HepG2 (cell line): ENCODE results near the gene PGA4. TPM values are rescaled to one million over a fixed set of nuclear protein-coding genes. Genes with fewer than 3 reads are reported as not detected.
A peak's percentile ranks its signal among the peaks of the same experiment; 100 is the strongest.

Source experiments
- ARID2 ChIP-seq: sonication (generic); formaldehyde crosslinking; IDR thresholded peaks from 2 replicates; pipeline ENCODE4 v1.8.1; 2022; ENCODE audit warnings: mild to moderate bottlenecking, missing genetic modification reagents, borderline replicate concordance
- BCL6 ChIP-seq: IDR thresholded peaks from 2 replicates; pipeline ENCODE4 v1.6.1; 2016; ENCODE audit warnings: missing genetic modification reagents, missing compliant biosample characterization
- JDP2 ChIP-seq: sonication (generic); formaldehyde crosslinking; IDR thresholded peaks from 2 replicates; pipeline ENCODE4 v1.8.1; 2022; ENCODE audit warnings: missing genetic modification reagents, borderline replicate concordance
- KDM6A ChIP-seq: IDR thresholded peaks from 2 replicates; pipeline ENCODE4 v1.6.1; 2016; ENCODE audit warnings: low read depth
- KIAA2018 ChIP-seq: sonication (generic); formaldehyde crosslinking; IDR thresholded peaks from 2 replicates; pipeline ENCODE4 v1.5.0; 2020; ENCODE audit warnings: mild to moderate bottlenecking, missing genetic modification reagents, borderline replicate concordance
- KLF13 ChIP-seq: sonication (generic); formaldehyde crosslinking; IDR thresholded peaks from 2 replicates; pipeline ENCODE4 v1.4.0; 2020; ENCODE audit warnings: mild to moderate bottlenecking, missing genetic modification reagents
- KLF9 ChIP-seq: IDR thresholded peaks from 2 replicates; pipeline ENCODE4 v1.6.1; 2016; ENCODE audit warnings: low read depth
- NCOR1 ChIP-seq: fragments of 200-600 bp; sonication (generic); IDR thresholded peaks from 2 replicates; pipeline ENCODE4 v1.7.0; 2017; ENCODE audit warnings: antibody characterized with exemption, low read length, borderline replicate concordance
- RAD51 ChIP-seq: fragments of 450-650 bp; IDR thresholded peaks from 2 replicates; pipeline ENCODE4 v1.6.1; 2016; ENCODE audit warnings: borderline replicate concordance
- RBAK ChIP-seq: sonication (generic); formaldehyde crosslinking; IDR thresholded peaks from 2 replicates; pipeline ENCODE4 v1.5.1; 2020; ENCODE audit warnings: mild to moderate bottlenecking, missing genetic modification reagents
- TCF12 ChIP-seq, 2 experiments: fragments of 450-650 bp in 1 of 2; sonication (generic) in 1 of 2; formaldehyde crosslinking in 1 of 2; IDR thresholded peaks; 2 replicates each; pipeline versions ENCODE4 v1.6.1 to v1.8.0; 2017 to 2022; ENCODE audit warnings: antibody characterized with exemption in 1 of 2, mild to moderate bottlenecking in 1 of 2, missing genetic modification reagents in 1 of 2, moderate library complexity in 1 of 2
- TGIF2 ChIP-seq: IDR thresholded peaks from 2 replicates; pipeline ENCODE4 v1.6.1; 2016; ENCODE audit warnings: control low read depth, missing compliant biosample characterization
- YY1 ChIP-seq: IDR thresholded peaks from 2 replicates; pipeline ENCODE4 v1.6.1; 2011; ENCODE audit warnings: low read length, low read depth, moderate library complexity, mild to moderate bottlenecking; ENCODE audit not compliant: insufficient read depth, insufficient replicate concordance
- ZBTB42 ChIP-seq: sonication (generic); formaldehyde crosslinking; IDR thresholded peaks from 2 replicates; pipeline ENCODE4 v1.5.0; 2020; ENCODE audit warnings: mild to moderate bottlenecking, missing genetic modification reagents
- ZBTB8A ChIP-seq: sonication (generic); formaldehyde crosslinking; IDR thresholded peaks from 2 replicates; pipeline ENCODE4 v1.4.0; 2020; ENCODE audit warnings: mild to moderate bottlenecking, low read depth, missing genetic modification reagents, borderline replicate concordance
- ZNF224 ChIP-seq: sonication (generic); formaldehyde crosslinking; IDR thresholded peaks from 2 replicates; pipeline ENCODE4 v1.5.0; 2020; ENCODE audit warnings: mild to moderate bottlenecking, missing genetic modification reagents
- ZNF296 ChIP-seq: sonication (generic); formaldehyde crosslinking; conservative IDR thresholded peaks from 2 replicates; pipeline ENCODE4 v1.5.0; 2020; ENCODE audit warnings: mild to moderate bottlenecking, missing genetic modification reagents
- ZNF530 ChIP-seq: sonication (generic); formaldehyde crosslinking; IDR thresholded peaks from 2 replicates; pipeline ENCODE4 v1.5.0; 2020; ENCODE audit warnings: low read depth, mild to moderate bottlenecking, missing genetic modification reagents
- ZNF549 ChIP-seq: sonication (generic); formaldehyde crosslinking; IDR thresholded peaks from 2 replicates; pipeline ENCODE4 v1.5.0; 2020; ENCODE audit warnings: missing genetic modification reagents
- ZNF781 ChIP-seq: sonication (generic); formaldehyde crosslinking; IDR thresholded peaks from 2 replicates; pipeline ENCODE4 v1.5.1; 2020; ENCODE audit warnings: borderline replicate concordance, mild to moderate bottlenecking, missing genetic modification reagents; ENCODE audit errors: not compliant biosample characterization
- polyA plus RNA-seq, 8 experiments: library from polyadenylated mRNA; depleted of rRNA in 3 of 8; stranded (reverse) in 7 of 8; unstranded in 1 of 8; fragments of >200 nt; fragmentation: Illumina TruSeq in 4 of 8; extraction: Trizol in 4 of 8; gene quantifications; 2 replicates each; pipeline versions ENCODE4 v1.2.1 to v1.2.3, GENCODE V29; 2011 to 2016; ENCODE audit warnings: low read depth in 4 of 8, missing spikeins in 1 of 8, mixed read lengths in 1 of 8; ENCODE audit not compliant: insufficient read depth in 1 of 8
- total RNA-seq, 5 experiments: library from RNA; depleted of rRNA; stranded (reverse); fragments of >200 nt; fragmentation: Illumina TruSeq; extraction: Trizol; gene quantifications; 2 replicates each; pipeline ENCODE4 v1.2.3, GENCODE V29; 2016; ENCODE audit warnings: low read depth in 1 of 5
- TF ChIP-seq, protein P1 (sequence below): sonication (generic); formaldehyde crosslinking; IDR thresholded peaks from 2 replicates; pipeline ENCODE4 v1.4.0; 2020; ENCODE audit warnings: missing genetic modification reagents
- TF ChIP-seq, protein P2 (sequence below): IDR thresholded peaks from 2 replicates; pipeline ENCODE4 v1.6.1; 2016; ENCODE audit warnings: mild to moderate bottlenecking, missing biosample characterization, missing genetic modification reagents

The PGA4 gene
- total and polyA plus RNA-seq, 2 of the 13 experiments (the other 11 are each of a cell fraction or from before 2014, with no cell fraction given): not detected

DNA sequence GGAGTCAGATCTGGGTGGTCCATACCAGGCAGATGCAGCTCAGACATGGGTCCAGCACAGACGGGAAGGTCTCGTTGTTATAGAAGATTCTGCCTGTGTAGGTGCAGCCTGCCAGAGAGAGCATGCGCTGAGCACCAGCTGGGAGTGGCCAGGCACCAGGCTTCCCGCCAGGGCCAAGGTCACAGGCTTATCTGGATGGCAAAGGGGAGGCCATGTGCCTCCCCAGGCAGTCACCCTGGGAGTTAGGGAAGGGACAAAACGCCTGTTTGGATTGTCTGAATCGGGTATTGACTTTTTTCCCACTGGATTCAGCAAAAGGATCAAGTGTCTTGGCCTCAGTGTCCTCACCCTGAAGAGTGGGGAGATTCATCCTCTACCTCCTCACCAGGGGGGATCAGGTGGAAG is 45.3 kb downstream of the PGA4 start (continued):
- TF ChIP-seq, protein P1, sequence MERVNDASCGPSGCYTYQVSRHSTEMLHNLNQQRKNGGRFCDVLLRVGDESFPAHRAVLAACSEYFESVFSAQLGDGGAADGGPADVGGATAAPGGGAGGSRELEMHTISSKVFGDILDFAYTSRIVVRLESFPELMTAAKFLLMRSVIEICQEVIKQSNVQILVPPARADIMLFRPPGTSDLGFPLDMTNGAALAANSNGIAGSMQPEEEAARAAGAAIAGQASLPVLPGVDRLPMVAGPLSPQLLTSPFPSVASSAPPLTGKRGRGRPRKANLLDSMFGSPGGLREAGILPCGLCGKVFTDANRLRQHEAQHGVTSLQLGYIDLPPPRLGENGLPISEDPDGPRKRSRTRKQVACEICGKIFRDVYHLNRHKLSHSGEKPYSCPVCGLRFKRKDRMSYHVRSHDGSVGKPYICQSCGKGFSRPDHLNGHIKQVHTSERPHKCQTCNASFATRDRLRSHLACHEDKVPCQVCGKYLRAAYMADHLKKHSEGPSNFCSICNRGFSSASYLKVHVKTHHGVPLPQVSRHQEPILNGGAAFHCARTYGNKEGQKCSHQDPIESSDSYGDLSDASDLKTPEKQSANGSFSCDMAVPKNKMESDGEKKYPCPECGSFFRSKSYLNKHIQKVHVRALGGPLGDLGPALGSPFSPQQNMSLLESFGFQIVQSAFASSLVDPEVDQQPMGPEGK (CRISPR knock-in tag): peak; percentile 92
- no peak for TF ChIP-seq TCF12 (IDR thresholded peaks at IDR 0.05)
- TF ChIP-seq TCF12 (CRISPR knock-in tag; IDR thresholded peaks at IDR 0.05): no peak
- TF ChIP-seq KIAA2018: no peak
- no peak for TF ChIP-seq ZBTB42
- TF ChIP-seq ZNF530 (CRISPR knock-in tag): no peak
- TF ChIP-seq ZNF296: no peak
- no peak for TF ChIP-seq KLF13 (CRISPR knock-in tag)
- no peak for TF ChIP-seq ZNF781 (CRISPR knock-in tag)
- no peak for TF ChIP-seq ZNF224 (CRISPR knock-in tag)
- TF ChIP-seq JDP2 (CRISPR knock-in tag): no peak
- TF ChIP-seq ZNF549 (CRISPR knock-in tag): no peak
- TF ChIP-seq RBAK (CRISPR knock-in tag): no peak
- TF ChIP-seq KLF9 (CRISPR knock-in tag): no peak
- TF ChIP-seq, protein P2, sequence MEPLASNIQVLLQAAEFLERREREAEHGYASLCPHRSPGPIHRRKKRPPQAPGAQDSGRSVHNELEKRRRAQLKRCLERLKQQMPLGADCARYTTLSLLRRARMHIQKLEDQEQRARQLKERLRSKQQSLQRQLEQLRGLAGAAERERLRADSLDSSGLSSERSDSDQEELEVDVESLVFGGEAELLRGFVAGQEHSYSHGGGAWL (CRISPR knock-in tag): no peak
- TF ChIP-seq ZBTB8A: no peak
- no peak for TF ChIP-seq ARID2
- no peak for TF ChIP-seq TGIF2 (CRISPR knock-in tag)
- no peak for TF ChIP-seq KDM6A (CRISPR knock-in tag)
- no peak for TF ChIP-seq YY1
- TF ChIP-seq NCOR1: no peak
- peak; percentile 47 for TF ChIP-seq BCL6
- TF ChIP-seq RAD51: no peak
